PFSK-1 (cell line): ENCODE results near the gene CHERP.

Source experiments
- POLR2AphosphoS5 ChIP-seq: IDR thresholded peaks from 2 replicates; pipeline ENCODE4 v1.6.1; 2012; ENCODE audit warnings: low read depth, mild to moderate bottlenecking, control low read depth, low read length, moderate library complexity
- REST ChIP-seq, 2 experiments: IDR thresholded peaks; 2 replicates each; pipeline versions ENCODE4 v1.6.1 to v1.8.0; 2011 to 2012; ENCODE audit warnings: low read depth in 2 of 2, low read length in 2 of 2, control low read depth in 1 of 2, inconsistent platforms in 1 of 2, mild to moderate bottlenecking in 1 of 2, moderate library complexity in 1 of 2; ENCODE audit not compliant: insufficient read depth in 1 of 2

GRCh38 chr19:16581145-16581970, 39.1 kb upstream of the CHERP start:
- TF ChIP-seq REST (IDR thresholded peaks at IDR 0.05; ENCODE audit: insufficient read depth in 1 of 2, low read depth in 2 of 2, low read length in 2 of 2) (no peak), POLR2AphosphoS5 (no peak)
